ENCODE measurements around the gene NFIC. TPM values are rescaled to one million over a fixed set of nuclear protein-coding genes. Genes with fewer than 3 reads are reported as not detected.
"Not testable (repeated sequence)": the region's sequence is repeated elsewhere in the genome, so short reads cannot be mapped to it uniquely, and the experiment has no call there.

The NFIC gene
- total RNA-seq, 1 donor from 2014 or later: 8.4 TPM

DNA sequence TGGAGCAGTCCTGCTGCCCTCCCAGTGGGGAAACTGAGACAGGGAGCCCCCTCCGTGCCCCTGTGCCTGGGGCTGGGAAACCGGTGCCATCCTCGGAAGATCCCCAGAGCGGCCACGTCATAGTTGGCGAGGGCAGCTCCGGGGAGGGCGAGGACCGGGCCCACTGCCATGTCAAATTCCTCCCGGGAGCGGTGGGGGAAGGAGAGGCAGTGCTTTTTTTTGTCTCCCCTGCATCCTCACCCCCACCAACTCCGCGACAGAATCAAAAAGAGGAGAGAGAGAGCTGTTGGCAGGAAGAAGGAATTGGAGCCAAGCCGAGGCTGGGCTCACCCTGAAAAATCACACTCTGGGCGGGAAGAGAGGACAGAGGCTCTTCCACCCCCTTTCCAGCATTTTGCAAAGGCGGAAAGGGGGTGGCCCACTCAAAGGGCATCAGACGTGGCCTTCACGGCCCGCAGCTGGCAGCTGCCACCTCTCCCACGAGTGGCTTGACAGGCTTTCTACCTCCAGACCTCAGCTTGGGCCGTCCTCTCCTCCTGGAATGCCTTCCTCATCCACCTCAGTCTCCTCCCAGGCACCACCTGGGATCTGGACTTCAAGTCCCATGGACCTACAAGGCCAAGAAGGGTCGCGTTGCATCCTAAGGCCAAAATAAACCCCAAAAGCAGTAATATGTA lies 19.6 kb upstream of the NFIC start:
- peaks cover 16 to 29% (median 20%) of the 10 kb centered on the region in 3 donors for H3K4me1 ChIP-seq (ENCODE audit: control insufficient read depth in 3 of 3, insufficient read depth in 3 of 3, low read length in 3 of 3)
- H3K36me3 ChIP-seq (ENCODE audit: control insufficient read depth in 3 of 3, insufficient read depth in 3 of 3, low read length in 3 of 3): no peaks in the 10 kb centered on the region
- no peaks in the 10 kb centered on the region for H3K9me3 ChIP-seq (ENCODE audit: control insufficient read depth in 3 of 3, low read length in 3 of 3)
- peak overlapping the region; percentile 9 to 23 (median 22) for H3K4me3 ChIP-seq (ENCODE audit: low read length in 3 of 3)
- H3K27me3 ChIP-seq (ENCODE audit: control insufficient read depth in 3 of 3, insufficient read depth in 3 of 3, low read length in 3 of 3): no peaks in the 10 kb centered on the region
- peak overlapping the region; percentile 20 to 64 (median 59) for H3K9ac ChIP-seq (ENCODE audit: low read depth in 1 of 3, low read length in 3 of 3)
- H3K27ac ChIP-seq (ENCODE audit: low read depth, low read length): peak overlapping the region; percentile 47

DNA sequence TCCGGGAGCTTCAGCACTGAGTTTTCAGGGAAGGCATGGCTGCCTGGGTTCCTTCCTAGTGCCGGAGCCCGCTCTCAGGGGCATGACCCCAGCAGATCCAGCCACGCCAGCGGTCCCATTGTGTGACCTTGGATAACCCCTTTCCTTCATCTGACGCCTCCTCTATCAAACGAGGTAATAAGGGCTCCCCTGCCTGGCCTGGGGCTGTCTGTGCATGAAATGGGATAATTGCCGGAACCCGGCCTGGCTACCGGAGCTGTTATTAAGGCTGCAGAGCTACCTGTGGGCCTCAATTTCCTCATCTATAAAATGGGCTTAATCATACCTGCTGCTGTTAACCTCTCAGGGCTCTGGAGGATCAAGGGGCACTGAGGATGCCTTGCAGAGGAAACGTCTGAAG lies 18.3 kb upstream of the NFIC start:
- no peaks in the 10 kb centered on the region for H3K9me3 ChIP-seq (ENCODE audit: control insufficient read depth in 3 of 3, low read length in 3 of 3)

DNA sequence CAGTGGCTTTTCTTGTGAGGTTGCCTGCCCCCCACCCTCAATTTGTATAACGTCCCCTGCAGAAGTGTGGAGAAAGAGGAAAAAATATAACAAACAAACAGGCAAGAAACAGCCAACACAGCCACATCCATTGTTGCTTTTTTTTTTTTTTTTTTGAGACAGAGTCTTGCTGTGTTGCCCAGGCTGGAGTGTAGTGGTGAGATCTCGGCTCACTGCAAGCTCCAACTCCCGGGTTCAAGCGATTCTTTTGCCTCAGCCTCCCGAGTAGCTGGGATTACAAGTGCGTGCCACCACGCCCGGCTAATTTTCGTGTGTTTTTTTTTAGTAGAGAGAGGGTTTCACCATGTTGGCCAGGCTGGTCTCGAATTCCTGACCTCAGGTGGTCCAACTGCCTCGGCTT lies 17.9 kb upstream of the NFIC start:
- not testable (repeated sequence) for H3K36me3 ChIP-seq (ENCODE audit: control insufficient read depth in 3 of 3, insufficient read depth in 3 of 3, low read length in 3 of 3); H3K27me3 ChIP-seq (ENCODE audit: control insufficient read depth in 3 of 3, insufficient read depth in 3 of 3, low read length in 3 of 3); H3K9me3 ChIP-seq (ENCODE audit: control insufficient read depth in 3 of 3, low read length in 3 of 3); H3K4me3 ChIP-seq (ENCODE audit: low read length in 3 of 3); H3K27ac ChIP-seq (ENCODE audit: low read depth, low read length); H3K9ac ChIP-seq (ENCODE audit: low read depth in 1 of 3, low read length in 3 of 3)
- peaks cover 16 to 26% (median 20%) of the 10 kb centered on the region in 3 donors for H3K4me1 ChIP-seq (ENCODE audit: control insufficient read depth in 3 of 3, insufficient read depth in 3 of 3, low read length in 3 of 3)

More for the DNA sequence above, 18.3 kb upstream of the NFIC start:
- Histone ChIP-seq H3K27ac (ENCODE audit: low read depth, low read length) (no peak overlapping the region), H3K4me1 (ENCODE audit: control insufficient read depth in 3 of 3, insufficient read depth in 3 of 3, low read length in 3 of 3) (peaks cover 16 to 26% (median 20%) of the 10 kb centered on the region in 3 donors), H3K4me3 (ENCODE audit: low read length in 3 of 3) (no peak overlapping the region), H3K36me3 (ENCODE audit: control insufficient read depth in 3 of 3, insufficient read depth in 3 of 3, low read length in 3 of 3) (no peaks in the 10 kb centered on the region), H3K27me3 (ENCODE audit: control insufficient read depth in 3 of 3, insufficient read depth in 3 of 3, low read length in 3 of 3) (no peaks in the 10 kb centered on the region), H3K9ac (ENCODE audit: low read depth in 1 of 3, low read length in 3 of 3) (no peak overlapping the region)

DNA sequence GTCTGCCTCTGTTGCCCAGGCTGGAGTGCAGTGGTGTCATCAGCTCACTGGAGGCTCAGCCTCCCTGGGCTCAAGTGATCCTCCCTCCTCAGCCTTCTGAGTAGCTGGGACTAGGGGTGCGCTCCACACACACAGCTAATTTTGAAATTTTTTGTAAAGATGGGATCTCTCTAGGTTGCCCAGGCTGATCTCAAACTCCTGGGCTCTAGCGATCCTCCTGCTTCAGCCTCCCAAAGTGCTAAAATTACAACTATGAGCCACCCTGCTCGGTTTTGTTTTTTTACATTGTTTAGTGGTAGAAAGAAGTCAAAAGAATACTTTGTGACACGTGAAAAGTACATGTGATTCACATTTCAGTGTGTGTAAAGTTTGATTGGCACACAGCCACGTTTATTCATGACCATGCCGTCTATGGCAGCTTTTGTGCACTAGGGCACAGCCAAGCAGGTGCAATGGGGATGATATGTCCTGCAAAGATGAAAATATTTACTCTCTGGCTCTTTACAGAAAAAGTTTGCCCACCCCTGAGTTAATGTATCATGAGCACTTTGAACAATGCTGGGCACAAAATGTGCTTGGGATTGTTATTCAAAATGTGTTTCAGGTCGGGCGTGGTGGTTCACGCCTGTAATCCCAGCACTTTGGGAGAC lies 16.2 kb upstream of the NFIC start:
- no peak overlapping the region for H3K27ac ChIP-seq (ENCODE audit: low read depth, low read length)
- H3K27me3 ChIP-seq (ENCODE audit: control insufficient read depth in 3 of 3, insufficient read depth in 3 of 3, low read length in 3 of 3): no peaks in the 10 kb centered on the region
- no peaks in the 10 kb centered on the region for H3K36me3 ChIP-seq (ENCODE audit: control insufficient read depth in 3 of 3, insufficient read depth in 3 of 3, low read length in 3 of 3)
- no peaks in the 10 kb centered on the region for H3K9me3 ChIP-seq (ENCODE audit: control insufficient read depth in 3 of 3, low read length in 3 of 3)
- peaks cover 11 to 22% (median 13%) of the 10 kb centered on the region in 3 donors for H3K4me1 ChIP-seq (ENCODE audit: control insufficient read depth in 3 of 3, insufficient read depth in 3 of 3, low read length in 3 of 3)
- H3K4me3 ChIP-seq (ENCODE audit: low read length in 3 of 3): no peak overlapping the region
- H3K9ac ChIP-seq (ENCODE audit: low read depth in 1 of 3, low read length in 3 of 3): no peak overlapping the region

DNA sequence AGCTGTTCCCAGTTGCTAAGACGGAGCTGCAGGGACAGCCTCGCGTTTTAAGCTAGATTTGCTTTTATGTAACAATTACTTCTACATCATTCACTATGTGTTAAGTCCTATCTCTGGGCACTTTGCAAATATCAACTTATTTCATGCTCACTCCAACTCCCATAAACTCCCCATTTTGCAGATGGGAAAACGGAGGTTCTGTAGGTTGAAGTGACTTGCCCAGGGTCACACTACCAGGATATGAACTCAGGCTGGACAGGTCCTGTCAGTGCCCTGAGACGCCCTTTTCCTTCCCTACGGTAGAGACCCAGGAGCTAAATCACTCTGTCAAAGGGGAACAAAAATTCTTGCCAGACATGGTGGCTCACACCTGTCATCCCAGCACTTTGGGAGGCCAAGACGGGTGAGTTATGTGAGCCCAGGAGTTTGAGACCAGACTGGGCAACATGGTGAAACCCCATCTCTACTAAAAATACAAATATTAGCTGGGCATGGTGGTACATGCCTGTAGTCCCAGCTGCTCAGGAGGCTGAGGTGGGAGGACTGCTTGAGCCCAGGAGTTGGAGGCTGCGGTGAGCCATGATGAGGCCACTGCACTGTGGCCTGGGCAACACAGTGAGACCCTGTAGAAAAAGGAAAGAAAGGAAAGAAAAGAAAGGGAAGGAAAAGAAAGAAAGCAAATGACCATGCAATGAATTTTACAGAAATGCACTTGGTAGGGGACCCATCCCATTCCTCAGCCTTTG lies 14.5 kb upstream of the NFIC start:
- Histone ChIP-seq H3K4me3 (ENCODE audit: low read length in 3 of 3) (no peak overlapping the region), H3K9me3 (ENCODE audit: control insufficient read depth in 3 of 3, low read length in 3 of 3) (no peaks in the 10 kb centered on the region), H3K9ac (ENCODE audit: low read depth in 1 of 3, low read length in 3 of 3) (no peak overlapping the region), H3K27ac (ENCODE audit: low read depth, low read length) (no peak overlapping the region), H3K27me3 (ENCODE audit: control insufficient read depth in 3 of 3, insufficient read depth in 3 of 3, low read length in 3 of 3) (no peaks in the 10 kb centered on the region), H3K4me1 (ENCODE audit: control insufficient read depth in 3 of 3, insufficient read depth in 3 of 3, low read length in 3 of 3) (peaks cover 3 to 12% (median 4%) of the 10 kb centered on the region in 3 donors), H3K36me3 (ENCODE audit: control insufficient read depth in 3 of 3, insufficient read depth in 3 of 3, low read length in 3 of 3) (no peaks in the 10 kb centered on the region)

DNA sequence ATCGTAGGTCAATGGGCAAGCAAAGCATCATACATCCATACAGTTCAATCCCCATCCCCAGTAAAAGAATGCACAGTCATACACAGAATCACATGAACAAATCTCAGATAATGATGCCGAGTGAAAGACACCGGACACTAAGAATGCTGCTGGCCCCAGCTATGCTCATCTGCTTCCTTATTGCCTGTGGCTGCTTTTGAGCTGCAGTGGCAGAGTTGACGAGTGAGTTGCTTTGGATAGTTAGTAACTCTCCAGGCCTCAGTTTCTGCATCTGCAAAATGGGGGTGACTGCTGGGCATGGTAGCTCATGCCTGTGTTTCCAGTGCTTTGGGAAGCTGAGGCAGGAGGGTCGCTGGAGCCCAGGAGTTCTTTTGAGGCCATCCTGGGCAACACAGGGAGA lies 12.9 kb upstream of the NFIC start:
- no peak overlapping the region for H3K9ac ChIP-seq (ENCODE audit: low read depth in 1 of 3, low read length in 3 of 3)
- no peak overlapping the region for H3K4me3 ChIP-seq (ENCODE audit: low read length in 3 of 3)
- peaks cover 2 to 8% (median 5%) of the 10 kb centered on the region in 3 donors for H3K4me1 ChIP-seq (ENCODE audit: control insufficient read depth in 3 of 3, insufficient read depth in 3 of 3, low read length in 3 of 3)
- no peaks in the 10 kb centered on the region for H3K27me3 ChIP-seq (ENCODE audit: control insufficient read depth in 3 of 3, insufficient read depth in 3 of 3, low read length in 3 of 3)
- H3K9me3 ChIP-seq (ENCODE audit: control insufficient read depth in 3 of 3, low read length in 3 of 3): no peaks in the 10 kb centered on the region
- H3K36me3 ChIP-seq (ENCODE audit: control insufficient read depth in 3 of 3, insufficient read depth in 3 of 3, low read length in 3 of 3): no peaks in the 10 kb centered on the region
- H3K27ac ChIP-seq (ENCODE audit: low read depth, low read length): no peak overlapping the region

DNA sequence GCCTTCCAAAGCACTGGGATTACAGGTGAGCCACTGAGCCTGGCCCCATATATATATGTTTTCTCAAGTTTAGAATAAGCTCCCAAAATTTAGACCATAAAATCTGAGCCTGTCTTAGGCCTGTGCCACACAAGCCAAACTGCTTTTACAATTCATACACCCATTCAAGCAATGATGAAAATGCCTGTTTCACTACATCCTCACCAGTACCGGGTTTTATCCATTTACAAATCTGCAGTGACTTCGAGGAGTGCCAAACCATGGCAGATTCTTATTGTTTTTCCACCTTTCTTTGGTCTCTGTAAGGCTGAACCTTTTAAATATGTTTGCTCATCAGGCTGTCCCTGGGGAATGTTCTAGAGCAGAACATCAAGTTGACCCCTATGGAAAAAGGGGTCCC lies 9.6 kb upstream of the NFIC start:
- H3K4me3 ChIP-seq (ENCODE audit: low read length in 3 of 3): no peak overlapping the region
- H3K4me1 ChIP-seq (ENCODE audit: control insufficient read depth in 3 of 3, insufficient read depth in 3 of 3, low read length in 3 of 3): peaks cover 13 to 20% (median 16%) of the 10 kb centered on the region in 3 donors
- peaks cover 0 to under 1% (median 0%) of the 10 kb centered on the region in 3 donors for H3K36me3 ChIP-seq (ENCODE audit: control insufficient read depth in 3 of 3, insufficient read depth in 3 of 3, low read length in 3 of 3)
- no peak overlapping the region for H3K9ac ChIP-seq (ENCODE audit: low read depth in 1 of 3, low read length in 3 of 3)
- H3K27me3 ChIP-seq (ENCODE audit: control insufficient read depth in 3 of 3, insufficient read depth in 3 of 3, low read length in 3 of 3): no peaks in the 10 kb centered on the region
- H3K9me3 ChIP-seq (ENCODE audit: control insufficient read depth in 3 of 3, low read length in 3 of 3): no peaks in the 10 kb centered on the region
- no peak overlapping the region for H3K27ac ChIP-seq (ENCODE audit: low read depth, low read length)

DNA sequence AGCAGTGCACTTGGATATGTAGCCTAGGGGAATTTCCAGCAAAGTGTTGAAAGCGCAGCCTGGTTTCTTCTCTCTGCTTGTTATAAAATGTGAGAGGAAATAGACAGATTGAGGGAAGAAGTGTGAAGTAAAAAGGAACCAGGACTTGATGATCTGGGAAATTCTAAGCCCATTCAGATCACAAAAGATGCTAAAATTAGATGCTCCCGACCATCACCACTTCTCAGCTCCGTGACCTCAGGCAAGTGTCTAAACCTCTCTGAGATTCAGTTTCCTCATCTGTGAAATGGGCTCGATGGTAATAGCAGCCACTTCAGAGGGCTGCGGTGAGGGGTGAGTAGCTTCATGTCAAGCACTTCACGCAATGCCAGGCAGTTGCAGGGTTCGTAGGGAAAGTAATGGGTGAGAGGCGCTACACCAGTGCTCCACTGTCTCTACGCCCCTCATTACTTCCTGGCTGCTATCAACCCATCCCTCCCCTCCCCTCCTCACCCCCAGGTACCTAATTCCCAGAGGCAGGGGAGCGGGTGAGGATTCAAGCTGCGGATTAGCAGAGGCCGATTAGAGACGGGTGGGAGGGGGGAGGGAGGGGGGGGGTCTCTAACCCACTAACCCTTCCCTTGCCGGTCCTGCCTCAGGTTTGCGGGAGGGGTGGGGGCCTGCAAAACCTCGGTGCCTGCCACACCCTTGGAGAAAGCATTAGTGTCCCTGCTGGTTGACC lies 9.0 kb upstream of the NFIC start:
- Histone ChIP-seq H3K4me1 (ENCODE audit: control insufficient read depth in 3 of 3, insufficient read depth in 3 of 3, low read length in 3 of 3) (peaks cover 19 to 26% (median 22%) of the 10 kb centered on the region in 3 donors), H3K9ac (ENCODE audit: low read depth in 1 of 3, low read length in 3 of 3) (no peak overlapping the region), H3K27ac (ENCODE audit: low read depth, low read length) (no peak overlapping the region), H3K36me3 (ENCODE audit: control insufficient read depth in 3 of 3, insufficient read depth in 3 of 3, low read length in 3 of 3) (peaks cover 0 to 2% (median 0%) of the 10 kb centered on the region in 3 donors), H3K9me3 (ENCODE audit: control insufficient read depth in 3 of 3, low read length in 3 of 3) (no peaks in the 10 kb centered on the region), H3K4me3 (ENCODE audit: low read length in 3 of 3) (no peak overlapping the region), H3K27me3 (ENCODE audit: control insufficient read depth in 3 of 3, insufficient read depth in 3 of 3, low read length in 3 of 3) (no peaks in the 10 kb centered on the region)

DNA sequence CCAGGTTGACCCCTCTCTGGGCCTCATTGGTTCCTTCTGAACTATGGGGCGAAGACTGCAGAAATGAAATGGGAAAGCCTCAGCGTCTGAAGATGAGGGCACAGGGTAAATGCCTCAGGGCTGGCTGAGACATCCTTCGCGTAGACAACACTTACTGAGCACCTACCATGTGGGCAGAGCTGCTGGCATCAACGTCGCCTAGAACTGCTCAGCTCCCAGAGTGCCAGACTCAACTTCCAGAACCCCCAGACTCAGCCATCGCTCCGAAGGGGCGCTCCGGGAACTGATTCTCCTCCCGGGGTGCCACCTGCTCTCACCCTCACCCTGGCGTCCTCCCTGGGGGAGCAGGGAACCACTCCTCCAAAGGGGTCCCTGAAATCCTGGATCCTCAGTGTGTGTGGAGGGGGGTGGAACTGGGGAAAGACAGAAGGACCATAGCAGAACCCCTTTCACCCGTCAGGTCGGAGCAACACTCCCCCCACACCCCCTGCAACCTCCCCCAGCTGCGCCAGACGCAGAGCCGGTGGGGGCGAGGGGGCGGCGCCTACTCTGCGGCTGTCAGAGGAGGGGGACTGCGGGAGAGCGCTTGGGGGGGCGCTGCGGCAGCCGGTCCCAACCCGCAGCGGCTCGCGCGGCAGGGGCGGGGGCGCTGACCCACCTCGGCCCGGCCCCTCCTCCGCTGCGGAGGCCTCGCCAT lies 8.2 kb upstream of the NFIC start:
- no peaks in the 10 kb centered on the region for H3K9me3 ChIP-seq (ENCODE audit: control insufficient read depth in 3 of 3, low read length in 3 of 3)
- peak overlapping the region; percentile 4 for H3K27ac ChIP-seq (ENCODE audit: low read depth, low read length)
- peak overlapping the region in 1 of 3 donors; percentile 43 for H3K4me3 ChIP-seq (ENCODE audit: low read length in 3 of 3)
- H3K36me3 ChIP-seq (ENCODE audit: control insufficient read depth in 3 of 3, insufficient read depth in 3 of 3, low read length in 3 of 3): peaks cover 0 to 2% (median 0%) of the 10 kb centered on the region in 3 donors
- peak overlapping the region in 2 of 3 donors; percentile 33 to 88 for H3K9ac ChIP-seq (ENCODE audit: low read depth in 1 of 3, low read length in 3 of 3)
- H3K4me1 ChIP-seq (ENCODE audit: control insufficient read depth in 3 of 3, insufficient read depth in 3 of 3, low read length in 3 of 3): peaks cover 21 to 30% (median 25%) of the 10 kb centered on the region in 3 donors
- no peaks in the 10 kb centered on the region for H3K27me3 ChIP-seq (ENCODE audit: control insufficient read depth in 3 of 3, insufficient read depth in 3 of 3, low read length in 3 of 3)
